Psoas muscle (tissue), 8 donors: ENCODE results near the gene DLGAP3. TPM values are rescaled to one million over a fixed set of nuclear protein-coding genes. Genes with fewer than 3 reads are reported as not detected.
A peak's percentile ranks its signal among the peaks of the same experiment; 100 is the strongest.

Experiments used
- ATAC-seq, 4 donors: fragments of 200-7000 bp; cut with Tn5 transposase; one replicate each; pipeline ENCODE4 v1.9.1; 2020; ENCODE audit warnings: moderate library complexity in 3 of 4, mild to moderate bottlenecking in 2 of 4
- DNase-seq, 2 donors: peaks; one replicate each; pipeline ENCODE4 v3.0.0-alpha.2; 2020
- H3K27ac ChIP-seq: fragments of 200-600 bp; one replicate; pipeline ENCODE4 v1.8.0; 2022
- H3K27me3 ChIP-seq, 3 donors: fragments of 200-600 bp in 1 of 3; one replicate each; pipeline versions ENCODE4 v1.6.1 to v1.8.0; 2013 to 2022; ENCODE audit warnings: low read length in 2 of 3, mild to moderate bottlenecking in 2 of 3, moderate library complexity in 1 of 3; ENCODE audit not compliant: insufficient read depth in 3 of 3
- H3K36me3 ChIP-seq, 2 donors: fragments of 200-600 bp in 1 of 2; one replicate each; pipeline versions ENCODE4 v1.6.1 to v1.8.0; 2013 to 2022; ENCODE audit warnings: low read depth in 1 of 2, mild to moderate bottlenecking in 1 of 2, moderate library complexity in 1 of 2; ENCODE audit not compliant: insufficient read depth in 1 of 2
- H3K4me1 ChIP-seq: fragments of 200-600 bp; one replicate; pipeline ENCODE4 v1.8.0; 2022
- H3K4me3 ChIP-seq: fragments of 200-600 bp; one replicate; pipeline ENCODE4 v1.8.0; 2022; ENCODE audit warnings: mild to moderate bottlenecking
- H3K9me3 ChIP-seq: fragments of 200-600 bp; one replicate; pipeline ENCODE4 v1.8.0; 2022
- CTCF ChIP-seq: fragments of 200-600 bp; IDR thresholded peaks from one replicate; pipeline ENCODE4 v1.8.0; 2022; ENCODE audit warnings: antibody characterized with exemption
- WGBS, 3 donors: extraction: QIAGEN DNeasy Blood & Tissue Kit; methylation state at CpG; one replicate each; pipeline versions ENCODE4 v1.1.6 to v1.1.7; 2013; 5-methylcytosine and 5-hydroxymethylcytosine counted together
- intact Hi-C, 2 donors: fragments of 100-400 bp; cut with DNase I; formaldehyde crosslinking; loops; one replicate each; pipeline versions ENCODE4 v1.11.0 to v1.14.2; 2022
- polyA plus RNA-seq, 3 donors: library from polyadenylated mRNA; stranded (reverse); fragments of 200-250 nt; gene quantifications; one replicate each; pipeline ENCODE4 v1.2.3, GENCODE V29; 2013
- total RNA-seq, 4 donors: library from RNA; stranded (reverse); fragmentation: NEBNext Ultra II Directional in 2 of 4; extraction: Animal tissue kit (Norgen Biotek cat#: 25700) in 2 of 4; gene quantifications; one replicate each; pipeline versions ENCODE4 v1.2.1 to v1.2.4, GENCODE V29; 2021 to 2023
- donor health status: healthy with polysubstance abuse.
- donor health status: DM: no; HTN: no; CAD: no; lungs with moderate emphysema.
- donor health status: Bipolar disorder and iron deficiency.
- donor health status: healthy.
- donor health status: DM: yes; HTN: yes; CAD: no.
- donor health status: DM: no; HTN: no; CAD: no.
- donor health status: DM: no; HTN: no; CAD: no.
- donor health status: DM: yes; HTN: yes; CAD: no.

The DLGAP3 gene
- total and polyA plus RNA-seq, 7 donors: 0.01 to 0.44 (median 0.08) TPM; not detected in 1

- H3K4me1 ChIP-seq: peaks cover 4% of the 10 kb centered on the region
- ATAC-seq (no peak), DNase-seq (no peak)
- no peaks in the 10 kb centered on the region for H3K36me3 ChIP-seq
- H3K27ac ChIP-seq: no peak overlapping the region
- H3K27me3 ChIP-seq: no peaks in the 10 kb centered on the region
- H3K4me3 ChIP-seq: no peak overlapping the region
- no peaks in the 10 kb centered on the region for H3K9me3 ChIP-seq
- intact Hi-C loops: loop anchor here in 1 of 2 donors (5.0 kb wide), 1 partner anchor 77 kb away; no protein-coding TSS in a partner anchor
- no peak for TF ChIP-seq CTCF
- WGBS, 3 donors: 90 to 92% (median 91%) methylated on average over 8 of the region's 8 CpGs
Observed at GRCh38 chr1:34864759-34865158, 64.7 kb downstream of the DLGAP3 start.

- no peak for TF ChIP-seq CTCF
- H3K27me3 ChIP-seq: no peaks in the 10 kb centered on the region
- DNase-seq (no peak), ATAC-seq (no peak)
- H3K4me1 ChIP-seq: peaks cover 6% of the 10 kb centered on the region
- no peaks in the 10 kb centered on the region for H3K36me3 ChIP-seq
- H3K27ac ChIP-seq: no peak overlapping the region
- H3K4me3 ChIP-seq: no peak overlapping the region
- intact Hi-C loops: no loop called here
- no peaks in the 10 kb centered on the region for H3K9me3 ChIP-seq
Observed at GRCh38 chr1:34863501-34863900, 65.9 kb downstream of the DLGAP3 start.

- peak within 1 kb of the TSS; percentile 87 for H3K27ac ChIP-seq
- peak within 1 kb of the TSS; percentile 84 for H3K4me3 ChIP-seq
- intact Hi-C loops: no loop called here
- no peaks in the 10 kb centered on the region for H3K9me3 ChIP-seq
- peaks cover 0 to 13% of the 10 kb centered on the region in 2 donors for H3K36me3 ChIP-seq
- peaks cover 17% of the 10 kb centered on the region for H3K4me1 ChIP-seq
- peak; percentile 99 to 100 (median 100) for ATAC-seq
- DNase-seq: peak; percentile 96 to 97
- TF ChIP-seq CTCF: peak; percentile 80
- WGBS, 3 donors: 1% methylated on average over 47 of the region's 47 CpGs
- H3K27me3 ChIP-seq: no peaks in the 10 kb centered on the region
Observed at GRCh38 chr1:34859446-34860200, 69.8 kb downstream of the DLGAP3 start, which contains the start of gene SMIM12. TSS of gene SMIM12 (minus strand) at chr1:34859749. CDS start at chr1:34855977, 3,772 bp downstream.

- Histone ChIP-seq H3K9me3 (no peaks in the 10 kb centered on the region), H3K4me3 (peak overlapping the region; percentile 84), H3K4me1 (peaks cover 17% of the 10 kb centered on the region), H3K27ac (peak overlapping the region; percentile 87), H3K36me3 (peaks cover under 1 to 20% of the 10 kb centered on the region in 2 donors), H3K27me3 (no peaks in the 10 kb centered on the region)
- DNase-seq (peak; percentile 47 to 64), ATAC-seq (peak; percentile 14 to 50 (median 36))
- intact Hi-C loops: no loop called here
- 0 to 1% (median 0%) methylated on average over 15 of the region's 15 CpGs for WGBS, 3 donors
- no peak for TF ChIP-seq CTCF
Observed at GRCh38 chr1:34858901-34859445, 70.5 kb downstream of the DLGAP3 start.
